Osteocyte (in vitro differentiated cells): ENCODE results near the gene PKIB. TPM values are rescaled to one million over a fixed set of nuclear protein-coding genes. Genes with fewer than 3 reads are reported as not detected.

Experiments used
- DNase-seq: peaks from one replicate; pipeline ENCODE4 v3.0.0; 2021; ENCODE audit warnings: mixed read lengths; ENCODE audit not compliant: unreplicated experiment; ENCODE audit errors: extremely low spot score
- H3K27ac Mint-ChIP-seq: one replicate; pipeline ENCODE4 v1.8.0; 2021; ENCODE audit warnings: mild to moderate bottlenecking, mixed read lengths; ENCODE audit not compliant: unreplicated experiment
- H3K27me3 Mint-ChIP-seq: one replicate; pipeline ENCODE4 v1.8.0; 2021; ENCODE audit warnings: mixed read lengths; ENCODE audit not compliant: unreplicated experiment
- H3K36me3 Mint-ChIP-seq: one replicate; pipeline ENCODE4 v1.8.0; 2021; ENCODE audit warnings: mixed read lengths; ENCODE audit not compliant: unreplicated experiment
- H3K4me1 Mint-ChIP-seq: one replicate; pipeline ENCODE4 v1.8.0; 2021; ENCODE audit warnings: mixed read lengths; ENCODE audit not compliant: unreplicated experiment
- H3K4me3 Mint-ChIP-seq: one replicate; pipeline ENCODE4 v1.8.0; 2021; ENCODE audit warnings: mild to moderate bottlenecking, moderate library complexity, mixed read lengths; ENCODE audit not compliant: unreplicated experiment
- H3K9me3 Mint-ChIP-seq: one replicate; pipeline ENCODE4 v1.8.0; 2021; ENCODE audit warnings: mixed read lengths; ENCODE audit not compliant: unreplicated experiment
- CTCF ChIP-seq: fragments of 200-600 bp; sonication (generic); IDR thresholded peaks from 2 replicates; pipeline ENCODE4 v1.5.0; 2021; ENCODE audit warnings: antibody characterized with exemption, mild to moderate bottlenecking, moderate library complexity
- total RNA-seq: library from RNA; stranded (reverse); gene quantifications from 2 replicates; pipeline ENCODE4 v1.2.1, GENCODE V29; 2021

Gene PKIB
- total RNA-seq, 1 donor from 2014 or later, result 35.0 TPM

GRCh38 chr6:122730334-122730733 is 120.1 kb downstream of the PKIB start:
- Mint-ChIP-seq H3K4me1 (peaks cover 6% of the 10 kb centered on the region), H3K4me3 (no peak overlapping the region), H3K27me3 (peaks cover 9% of the 10 kb centered on the region), H3K27ac (no peak overlapping the region), H3K9me3 (no peaks in the 10 kb centered on the region), H3K36me3 (no peaks in the 10 kb centered on the region)
- no peak for TF ChIP-seq CTCF
- DNase-seq, result no peak

- Mint-ChIP-seq H3K4me1 (peaks cover 6% of the 10 kb centered on the region), H3K4me3 (no peak overlapping the region), H3K9me3 (no peaks in the 10 kb centered on the region), H3K27me3 (peaks cover 9% of the 10 kb centered on the region), H3K36me3 (no peaks in the 10 kb centered on the region), H3K27ac (no peak overlapping the region)
- TF ChIP-seq CTCF, result peak; percentile 84
- no peak for DNase-seq
These were observed 120.7 kb downstream of the PKIB start for GRCh38 chr6:122730775-122731386.

GRCh38 chr6:122733259-122733658 is 123.1 kb downstream of the PKIB start:
- H3K4me1 Mint-ChIP-seq, result peaks cover 16% of the 10 kb centered on the region
- no peak overlapping the region for H3K4me3 Mint-ChIP-seq
- no peak overlapping the region for H3K27ac Mint-ChIP-seq
- TF ChIP-seq CTCF, result no peak
- peaks cover 9% of the 10 kb centered on the region for H3K27me3 Mint-ChIP-seq
- H3K9me3 Mint-ChIP-seq, result no peaks in the 10 kb centered on the region
- no peaks in the 10 kb centered on the region for H3K36me3 Mint-ChIP-seq
- DNase-seq, result no peak

- Mint-ChIP-seq H3K27me3 (peaks cover 9% of the 10 kb centered on the region), H3K4me3 (no peak overlapping the region), H3K9me3 (no peaks in the 10 kb centered on the region), H3K4me1 (peaks cover 16% of the 10 kb centered on the region), H3K27ac (no peak overlapping the region), H3K36me3 (no peaks in the 10 kb centered on the region)
- DNase-seq, result no peak
- TF ChIP-seq CTCF, result no peak
These were observed 124.6 kb downstream of the PKIB start for GRCh38 chr6:122734529-122735395.

- Mint-ChIP-seq H3K27me3 (peaks cover 9% of the 10 kb centered on the region), H3K9me3 (no peaks in the 10 kb centered on the region), H3K27ac (no peak overlapping the region), H3K4me1 (peaks cover 16% of the 10 kb centered on the region), H3K4me3 (no peak overlapping the region), H3K36me3 (no peaks in the 10 kb centered on the region)
- no peak for DNase-seq
- TF ChIP-seq CTCF, result no peak
These were observed 125.4 kb downstream of the PKIB start for GRCh38 chr6:122735582-122735981.
